ENCODE results near the gene CORT.

Gene CORT

DNA sequence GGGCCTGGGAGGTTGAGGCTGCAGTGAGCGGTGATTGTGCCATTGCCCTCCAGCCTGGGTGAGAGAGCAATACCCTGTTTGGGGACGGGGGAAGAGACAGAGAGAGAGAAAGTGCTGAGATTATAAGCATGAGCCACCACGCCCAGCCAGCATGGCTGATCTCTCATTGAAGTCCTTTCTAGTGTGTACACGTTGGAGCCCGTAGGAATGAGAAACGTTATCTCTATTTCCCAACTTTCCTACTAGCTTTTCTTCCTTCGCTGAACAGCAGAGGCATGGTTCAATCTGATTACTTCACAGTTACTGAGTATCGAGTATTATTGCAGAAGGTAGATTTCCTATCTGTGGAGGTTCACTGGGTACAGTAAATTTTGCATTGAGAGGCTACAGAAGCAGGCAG, 29.5 kb downstream of the CORT start:
- DNase-seq = no peak

DNA sequence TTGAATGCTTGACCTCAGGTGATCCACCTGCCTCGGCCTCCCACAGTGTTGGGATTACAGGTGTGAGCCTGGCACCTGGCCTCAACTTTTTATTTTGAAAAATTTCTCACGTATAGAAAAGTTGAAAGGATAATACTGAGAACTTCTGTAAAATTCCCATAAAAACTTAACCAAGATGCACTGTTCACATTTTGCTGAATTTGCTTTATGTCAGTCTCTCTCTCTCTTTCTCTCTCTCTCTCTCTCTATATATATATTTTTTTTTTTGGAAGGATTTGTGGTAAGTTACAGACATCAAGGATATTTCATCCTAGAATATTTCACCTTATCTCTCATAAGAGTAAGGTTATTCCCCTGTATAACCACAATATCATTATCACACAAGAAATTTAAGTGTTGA, 30.8 kb downstream of the CORT start:
- DNase-seq = no peak

DNA sequence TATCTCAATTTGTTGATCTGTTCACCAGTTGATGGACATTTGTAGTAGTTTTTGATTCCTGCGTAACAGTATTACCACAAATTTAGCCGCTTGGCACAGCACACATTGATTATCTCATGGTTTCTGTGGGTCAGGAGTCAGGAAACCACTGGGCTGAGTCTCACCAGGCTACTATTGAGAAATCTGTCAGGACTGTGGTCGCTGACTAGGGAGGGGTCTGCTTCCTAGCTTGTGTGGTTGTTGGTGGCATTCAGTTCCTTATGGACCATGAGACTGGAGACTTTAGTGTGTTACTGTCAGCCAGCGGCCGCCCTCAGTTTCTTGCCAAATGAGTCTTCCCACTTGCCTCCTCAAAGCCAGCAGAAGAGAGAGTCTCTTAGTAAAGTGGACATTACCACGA, 34.7 kb downstream of the CORT start:
- DNase-seq = peak in 1 of 2 donors; percentile 19

DNA sequence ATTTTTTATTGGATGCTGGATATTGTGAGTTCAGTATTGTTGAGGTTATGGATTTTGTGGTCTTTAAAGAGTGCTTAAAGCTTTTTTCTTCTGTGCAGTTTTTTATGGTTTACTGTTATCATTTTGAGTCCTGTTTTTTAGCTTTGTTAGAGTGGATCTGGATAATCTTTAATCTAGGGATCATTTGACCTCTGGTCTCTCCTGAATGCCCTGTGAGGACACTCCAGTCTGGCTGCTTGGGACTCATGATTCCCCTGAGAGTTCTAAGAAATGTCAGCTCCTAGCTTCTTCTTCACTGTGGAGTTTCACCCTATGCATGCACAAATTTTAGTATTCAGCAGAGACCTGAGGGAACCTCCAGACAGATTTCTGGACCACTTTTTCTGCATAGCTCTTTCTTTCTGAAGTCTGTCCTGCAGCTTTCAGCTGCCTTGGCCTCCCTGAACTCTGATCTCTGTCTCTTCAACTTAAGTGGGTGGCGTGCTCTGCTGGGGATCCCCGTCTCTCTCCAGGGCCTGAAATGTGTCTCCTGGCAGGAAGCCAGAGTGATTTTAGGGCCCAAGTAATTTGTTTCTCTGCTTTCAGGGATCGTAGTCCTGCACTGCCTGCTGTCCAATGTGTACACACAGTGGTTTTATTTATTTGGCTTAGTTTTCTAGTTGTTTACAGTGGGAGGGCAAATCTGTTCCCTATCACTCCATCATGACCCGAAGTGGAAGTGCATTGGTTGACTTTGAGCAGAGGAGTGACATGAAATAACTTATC, 39.6 kb downstream of the CORT start:
- DNase-seq = no peak

DNA sequence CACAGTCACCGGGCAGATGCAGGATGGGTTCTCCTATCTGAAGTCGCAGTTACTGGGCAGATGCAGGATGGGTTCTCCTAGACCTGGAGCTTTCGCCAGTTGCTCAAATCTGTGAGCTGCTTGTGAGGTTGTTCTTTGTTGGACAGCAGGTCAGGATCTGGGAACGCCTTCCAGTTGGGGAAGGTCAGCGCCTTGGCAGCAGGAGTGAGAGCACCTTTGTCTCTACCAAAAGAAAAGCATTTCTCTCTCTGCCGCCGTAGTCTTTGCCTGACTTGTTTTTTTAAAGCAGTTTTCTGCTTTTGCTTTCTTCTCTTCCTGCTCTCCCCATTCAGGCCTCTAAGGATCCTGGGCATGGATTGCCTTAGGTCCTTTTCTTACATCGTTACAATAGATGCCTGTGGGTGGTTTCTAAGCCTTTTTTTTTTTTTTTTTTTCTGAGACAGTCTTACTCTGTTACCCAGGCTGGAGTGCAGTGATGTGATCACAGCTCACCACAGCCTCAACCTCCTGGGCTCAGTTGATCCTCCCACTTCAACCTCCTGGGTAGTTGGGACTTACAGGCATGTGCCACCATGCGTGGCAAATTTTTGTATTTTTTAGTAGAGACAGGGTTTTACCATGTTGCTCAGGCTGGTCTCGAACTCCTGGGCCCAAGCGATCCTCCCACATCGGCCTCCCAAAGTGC, 40.6 kb downstream of the CORT start:
- no peak for DNase-seq

DNA sequence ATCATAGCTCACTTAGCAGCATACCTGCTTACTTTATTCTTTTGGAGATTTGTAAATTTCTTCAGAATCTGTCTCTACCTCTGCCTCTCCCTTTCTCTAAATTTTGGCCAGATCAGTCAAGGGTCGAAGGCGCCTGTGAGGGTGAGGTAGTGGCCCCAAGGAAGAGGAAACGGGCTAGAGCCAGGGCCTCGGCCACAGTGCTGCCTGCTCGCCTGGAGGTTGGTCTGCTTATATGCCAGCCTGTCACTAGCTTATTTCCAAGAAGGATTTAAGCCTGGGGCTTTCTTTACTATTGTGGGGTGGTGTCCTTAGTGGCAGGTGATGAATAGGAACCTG, 44.6 kb downstream of the CORT start:
- DNase-seq = no peak

DNA sequence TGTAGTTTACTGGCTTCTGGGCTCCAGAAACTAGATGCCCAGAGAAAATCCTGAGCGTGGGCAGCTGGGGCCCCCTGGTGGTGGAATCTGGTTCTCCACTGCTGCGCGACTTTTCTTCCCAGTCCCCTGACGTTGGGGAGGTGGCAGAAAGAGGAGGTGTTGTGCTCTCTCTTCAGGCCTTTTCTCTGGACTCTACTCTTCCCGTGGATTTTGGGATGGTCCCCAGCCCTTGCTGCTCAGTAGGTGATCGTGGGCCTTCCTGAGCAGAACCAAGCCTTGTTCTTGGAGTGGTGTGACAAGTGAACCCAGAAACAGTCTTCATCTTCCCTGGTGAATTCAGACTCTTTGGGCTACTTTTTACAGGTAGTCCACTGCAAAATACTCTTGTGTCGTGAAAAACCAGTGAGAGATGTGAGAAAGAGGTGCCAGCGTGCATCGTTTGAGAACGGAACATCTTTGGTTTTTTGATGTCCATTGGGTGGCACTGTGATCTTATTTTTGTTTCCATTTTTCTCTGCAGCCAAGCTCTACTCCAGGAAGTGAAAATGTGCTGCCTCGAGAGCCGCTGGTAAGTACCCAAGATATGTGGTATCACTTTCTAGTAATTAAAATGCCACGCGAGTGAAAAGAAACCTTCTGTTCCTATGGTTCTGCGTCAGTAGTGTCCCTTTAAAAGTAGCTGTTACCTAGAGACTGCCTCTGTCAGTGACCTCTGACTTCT, 45.1 kb downstream of the CORT start:
- DNase-seq = peak; percentile 77 to 83

DNA sequence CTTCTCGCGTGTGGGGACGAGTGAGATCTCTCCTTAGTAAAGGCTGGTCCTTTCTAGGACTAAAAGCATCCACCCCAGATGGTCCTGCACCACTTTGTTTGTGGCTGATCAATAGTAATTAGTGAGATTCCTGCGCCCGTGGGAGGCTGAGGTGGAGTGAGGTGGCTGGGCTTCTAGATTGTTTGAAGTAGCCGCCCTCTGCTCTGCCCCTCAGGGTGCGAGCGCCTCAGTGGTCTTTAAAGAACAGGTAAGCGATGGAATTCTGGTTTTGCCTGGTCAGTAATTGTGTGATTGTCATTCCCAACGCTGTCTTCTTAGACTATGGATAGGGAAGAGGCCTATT, 45.6 kb downstream of the CORT start:
- no peak for DNase-seq

DNA sequence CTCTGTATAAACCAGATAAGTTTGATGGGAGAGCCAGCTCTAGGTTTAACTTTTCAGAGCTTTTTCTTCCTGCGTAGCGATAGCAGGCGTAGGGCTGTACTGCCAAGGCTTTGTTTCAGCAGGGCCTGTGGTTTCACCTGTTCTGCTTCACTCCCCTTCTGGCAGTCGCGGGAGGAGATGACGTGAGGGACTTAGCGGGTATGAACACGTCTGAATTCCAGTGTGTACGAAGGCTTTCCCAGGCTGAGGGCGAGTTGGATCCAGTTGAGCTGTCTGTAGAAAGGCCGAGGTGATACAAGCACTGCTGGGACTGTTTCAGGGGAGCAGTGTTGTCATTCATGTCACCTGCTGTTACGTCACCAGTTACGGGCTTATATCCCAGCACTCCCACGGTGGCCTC, 46.1 kb downstream of the CORT start:
- peak; percentile 41 to 57 for DNase-seq

DNA sequence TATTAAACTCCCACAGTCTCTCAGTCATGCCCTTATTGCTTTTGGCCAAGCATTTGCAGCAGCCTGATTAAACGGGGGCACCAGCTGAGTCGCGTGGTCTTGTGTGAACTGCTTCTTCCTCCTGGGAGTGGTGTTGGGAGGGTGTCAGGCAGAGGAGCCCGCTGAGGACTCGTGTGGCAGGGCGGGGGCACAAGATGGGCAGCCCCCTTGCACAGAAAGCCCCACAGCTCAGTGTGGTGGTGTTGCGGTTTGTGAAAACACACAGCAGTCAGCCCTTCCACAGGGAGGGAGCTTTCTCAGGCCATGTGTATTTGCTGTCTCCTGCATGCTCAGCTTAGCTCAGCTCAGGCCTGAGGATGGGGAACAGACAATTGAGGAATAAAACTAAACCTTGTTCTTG, 47.3 kb downstream of the CORT start:
- DNase-seq = peak in 1 of 2 donors; percentile 45

DNA sequence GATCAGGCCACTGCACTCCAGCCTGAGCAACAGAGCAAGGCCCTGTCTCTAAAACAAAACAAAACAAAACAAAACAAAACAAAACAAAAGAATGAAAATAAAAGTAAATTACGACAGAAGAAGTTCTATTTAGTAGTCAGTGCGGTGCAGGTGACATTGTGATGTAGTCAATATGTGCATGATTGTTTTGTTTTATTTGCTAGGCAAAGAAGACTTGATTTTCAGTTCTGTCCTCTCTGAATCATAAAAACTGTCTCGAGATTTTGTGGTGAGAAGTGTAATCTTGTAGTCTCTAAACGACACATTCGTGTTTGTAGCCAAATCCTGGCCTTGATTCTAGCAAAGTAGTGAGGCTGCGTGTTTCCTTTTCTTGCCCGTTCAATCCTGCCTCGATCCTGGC, 48.4 kb downstream of the CORT start:
- DNase-seq = no peak

Measured in CD4-positive, alpha-beta T cell treated with Interleukin-4 for 1 hour (primary cell).